Measurements from ENCODE around the gene JAZF1.
"Not testable (repeated sequence)": the region's sequence is repeated elsewhere in the genome, so short reads cannot be mapped to it uniquely, and the experiment has no call there.

Gene JAZF1

DNA sequence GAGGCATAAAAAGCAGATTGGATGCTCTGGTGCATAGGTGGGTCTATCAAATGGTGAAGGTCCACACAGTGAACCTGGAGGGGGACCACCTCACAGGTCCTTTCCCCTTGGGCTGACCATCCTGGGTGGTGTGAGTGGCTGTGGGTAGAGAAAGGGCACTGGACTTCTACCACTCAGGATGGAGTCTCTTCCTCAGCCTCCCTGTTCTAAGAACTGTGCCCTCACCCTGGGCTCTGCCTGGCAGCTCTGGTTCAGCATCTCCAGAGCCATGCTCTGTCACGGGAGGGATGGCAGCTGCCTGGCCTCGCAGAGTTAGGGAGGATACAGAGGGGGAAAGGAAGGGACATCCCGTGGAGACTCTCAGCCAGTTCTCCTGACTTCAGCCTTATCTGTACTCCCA lies 318.8 kb downstream of the JAZF1 start:
- no peak for DNase-seq

- DNase-seq = no peak
Measured at GRCh38 chr7:27860800-27861199, 319.8 kb downstream of the JAZF1 start.

DNA sequence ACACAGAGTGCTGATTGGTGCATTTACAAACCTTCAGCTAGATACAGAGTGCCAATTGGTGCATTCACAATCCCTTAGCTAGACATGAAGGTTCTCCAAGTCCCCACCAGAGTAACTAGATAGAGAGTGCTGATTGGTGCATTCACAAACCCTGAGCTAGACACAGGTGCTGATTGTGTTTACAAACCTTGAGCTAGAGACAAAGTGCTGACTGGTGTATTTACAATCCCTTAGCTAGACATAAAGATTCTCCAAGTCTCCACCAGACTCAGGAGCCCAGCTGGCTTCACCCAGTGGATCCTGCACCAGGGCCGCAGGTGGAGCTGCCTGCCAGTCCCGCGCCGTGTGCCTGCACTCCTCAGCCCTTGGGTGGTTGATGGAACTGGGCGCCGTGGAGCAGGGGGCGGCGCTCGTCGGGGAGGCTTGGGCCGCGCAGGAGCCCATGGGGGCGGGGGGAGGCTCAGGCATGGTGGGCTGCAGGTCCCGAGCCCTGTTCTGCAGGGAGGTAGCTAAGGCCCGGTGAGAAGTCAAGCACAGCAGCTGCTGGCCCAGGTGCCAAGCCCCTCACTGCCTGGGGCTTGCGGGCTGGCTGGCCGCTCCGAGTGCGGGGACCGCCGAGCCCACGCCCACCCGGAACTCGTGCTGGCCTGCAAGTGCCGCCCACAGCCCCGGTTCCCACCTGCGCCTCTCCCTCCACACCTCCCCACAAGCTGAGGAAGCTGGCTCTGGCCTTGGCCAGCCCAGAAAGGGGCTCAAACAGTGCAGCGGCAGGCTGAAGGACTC lies 323.7 kb downstream of the JAZF1 start:
- not testable (repeated sequence) for DNase-seq

DNA sequence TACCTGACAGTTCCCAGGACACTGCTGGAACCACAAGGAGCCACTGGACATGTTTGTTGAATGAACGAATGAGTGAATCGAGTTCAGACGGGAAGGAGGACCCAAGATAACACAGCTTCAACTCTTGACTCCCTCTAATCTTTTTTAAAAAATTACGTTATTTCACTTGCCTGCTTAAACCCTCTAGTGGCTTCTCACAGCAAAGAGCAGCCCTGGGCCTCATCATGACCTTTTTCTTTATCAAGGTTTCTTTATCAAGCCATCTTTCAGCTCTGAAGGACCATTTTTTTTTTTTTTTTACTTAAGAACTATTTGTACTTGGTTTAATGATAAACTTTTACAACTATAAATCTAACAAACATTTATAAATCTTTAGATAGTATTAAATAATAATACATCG lies 330.1 kb downstream of the JAZF1 start:
- no peak for DNase-seq

DNA sequence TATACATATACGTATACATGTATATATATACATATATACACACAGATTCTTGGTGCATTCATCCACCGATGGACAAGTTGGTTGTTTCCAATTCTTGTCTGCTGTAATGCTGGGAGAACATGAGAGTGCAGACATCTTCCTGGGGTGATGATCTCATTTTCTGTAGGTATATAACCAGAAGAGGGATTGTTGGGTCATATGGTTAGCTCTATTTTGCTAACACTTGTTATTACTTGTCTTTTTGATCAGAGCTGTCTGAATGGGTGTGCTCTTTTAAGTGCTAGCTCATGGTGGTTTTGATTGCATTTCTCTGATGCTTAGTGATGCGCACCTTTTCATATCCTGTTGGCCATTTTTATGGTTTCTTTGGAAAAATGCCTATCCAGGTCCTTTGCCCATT lies 334.2 kb downstream of the JAZF1 start:
- no peak for DNase-seq

GRCh38 chr7:27843584-27844305 lies 336.9 kb downstream of the JAZF1 start:
- DNase-seq = no peak

DNA sequence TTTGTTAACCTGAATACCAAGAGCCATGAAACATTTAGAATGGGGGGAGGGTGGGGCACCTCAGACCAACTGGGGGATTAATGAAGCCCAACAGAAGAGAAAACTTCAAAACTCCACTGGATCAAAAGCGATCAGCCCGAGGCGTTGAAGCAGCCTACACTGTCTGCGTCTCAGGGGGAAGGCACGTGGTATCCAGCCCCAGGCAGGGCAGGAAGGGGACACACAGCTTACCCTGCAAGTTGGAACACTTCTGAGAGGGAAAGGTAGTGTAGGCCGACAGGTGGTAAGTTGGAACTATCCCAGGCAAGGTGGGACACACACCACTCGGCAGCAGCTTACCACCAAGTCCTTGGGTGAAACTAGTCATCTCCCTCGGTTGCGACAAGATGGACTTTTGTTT lies 337.7 kb downstream of the JAZF1 start:
- no peak for DNase-seq

- DNase-seq = peak; percentile 59
Measured at GRCh38 chr7:27842094-27842692, 338.4 kb downstream of the JAZF1 start.

- DNase-seq = no peak
Measured at GRCh38 chr7:27840760-27841364, 339.7 kb downstream of the JAZF1 start.

GRCh38 chr7:27840313-27840712 lies 340.3 kb downstream of the JAZF1 start:
- no peak for DNase-seq

- DNase-seq = no peak
Measured at GRCh38 chr7:27839099-27839498, 341.5 kb downstream of the JAZF1 start.

- no peak for DNase-seq
Measured at GRCh38 chr7:27836536-27836935, 344.1 kb downstream of the JAZF1 start.

DNA sequence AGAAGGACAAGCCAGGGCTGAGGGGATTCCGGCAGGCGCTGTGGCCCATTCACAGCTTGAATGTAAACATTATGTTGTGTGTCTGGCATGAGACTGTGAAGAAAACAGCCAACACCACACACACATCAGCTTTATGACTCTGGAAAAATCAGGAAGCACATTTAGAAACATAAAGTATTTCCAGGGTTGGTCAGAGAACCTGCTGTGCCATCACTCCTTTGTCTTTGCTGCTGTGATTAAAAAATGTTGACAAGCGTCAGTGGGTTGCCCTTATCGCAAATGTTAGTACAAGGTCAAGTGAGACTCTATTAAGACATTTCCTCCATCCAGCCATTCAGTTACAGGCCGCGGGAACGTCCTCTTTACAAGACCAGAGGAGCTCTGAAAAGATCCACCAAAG lies 345.2 kb downstream of the JAZF1 start:
- no peak for DNase-seq

- peak; percentile 33 for DNase-seq
Measured at GRCh38 chr7:27834179-27834921, 346.2 kb downstream of the JAZF1 start.

DNA sequence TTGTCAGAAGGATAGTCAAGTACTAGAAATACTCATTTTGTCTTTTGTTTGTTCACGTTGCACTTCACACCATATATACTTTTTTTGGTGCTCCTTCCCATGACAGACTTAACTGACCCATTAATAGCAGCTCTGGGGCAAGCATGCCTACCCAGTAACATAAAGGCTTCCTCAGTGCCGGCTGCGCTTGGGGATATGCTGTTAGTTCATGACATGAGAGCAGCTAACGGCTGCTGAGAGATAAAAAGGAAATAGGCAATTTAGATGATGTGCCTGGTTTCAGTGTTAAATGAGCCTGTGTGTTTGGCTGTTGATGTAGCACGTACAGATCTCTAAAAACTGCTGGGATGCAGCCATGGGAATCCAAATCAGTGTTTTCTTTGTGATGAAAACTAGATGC lies 354.2 kb downstream of the JAZF1 start:
- DNase-seq = no peak

GRCh38 chr7:27825891-27826290 lies 354.7 kb downstream of the JAZF1 start:
- no peak for DNase-seq

GRCh38 chr7:27822245-27822644 lies 358.4 kb downstream of the JAZF1 start:
- DNase-seq = no peak

DNA sequence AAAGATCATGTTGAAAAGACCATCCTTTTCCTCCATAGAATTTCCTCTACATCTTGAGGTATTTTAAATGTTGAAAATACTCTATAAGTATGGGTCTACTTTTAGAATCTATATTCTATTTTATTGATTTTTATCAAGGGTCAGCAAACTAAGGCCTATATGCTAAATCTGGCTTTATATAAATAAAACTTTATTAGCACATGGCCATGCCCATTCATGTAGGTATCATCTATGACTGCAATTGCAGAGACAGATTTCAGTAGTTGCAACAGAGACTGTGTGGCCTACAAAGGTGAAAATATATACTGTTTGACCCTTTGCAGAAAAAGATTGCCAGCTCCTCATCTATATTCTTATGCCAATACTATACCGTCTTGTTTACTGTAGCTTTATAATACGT lies 367.9 kb downstream of the JAZF1 start:
- no peak for DNase-seq

DNA sequence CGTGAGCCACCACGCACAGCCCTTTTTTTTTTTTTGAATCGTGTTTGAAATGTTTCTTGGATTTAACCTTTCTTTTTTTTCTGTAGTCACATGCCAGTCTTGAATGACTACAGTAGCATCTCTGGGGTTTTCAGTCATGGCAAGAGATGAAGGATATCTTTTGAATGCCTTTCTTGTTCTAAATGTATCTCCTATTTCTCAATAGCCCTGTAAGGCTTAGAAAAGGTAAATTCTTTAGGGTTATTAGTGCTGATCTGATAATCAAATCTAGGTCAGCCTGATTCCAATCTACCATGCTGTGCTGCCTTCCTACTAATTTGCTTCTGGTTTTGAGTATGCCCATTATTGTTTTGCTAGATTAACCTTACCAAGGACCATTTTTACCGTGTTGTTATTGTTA lies 370.4 kb downstream of the JAZF1 start:
- DNase-seq = no peak

- DNase-seq = no peak
Measured at GRCh38 chr7:27808626-27809025, 372.0 kb downstream of the JAZF1 start.

GRCh38 chr7:27804139-27804538 lies 376.5 kb downstream of the JAZF1 start:
- DNase-seq = no peak

GRCh38 chr7:27802999-27803398 lies 377.6 kb downstream of the JAZF1 start:
- no peak for DNase-seq

- no peak for DNase-seq
Measured at GRCh38 chr7:27799212-27799611, 381.4 kb downstream of the JAZF1 start.

Measured in NCI-H524 treated with DMSO at 0.1 percent for 48 hours (cell line).